ENCODE data around the gene SFR1.
"Not testable (repeated sequence)": the region's sequence is repeated elsewhere in the genome, so short reads cannot be mapped to it uniquely, and the experiment has no call there.

SFR1 gene

GRCh38 chr10:104155591-104155990, 33.6 kb downstream of the SFR1 start:
- TF ChIP-seq CTCF (IDR thresholded peaks at IDR 0.05; ENCODE audit: low read depth, low read length): no peak

GRCh38 chr10:104170610-104171254, 48.8 kb downstream of the SFR1 start:
- TF ChIP-seq CTCF (IDR thresholded peaks at IDR 0.05; ENCODE audit: low read depth, low read length): no peak
- H3K4me3 ChIP-seq (ENCODE audit: low read depth, low read length): no peak overlapping the region

More at GRCh38 chr10:104155591-104155990, 33.6 kb downstream of the SFR1 start:
- no peak overlapping the region for H3K4me3 ChIP-seq (ENCODE audit: low read depth, low read length)

GRCh38 chr10:104174136-104174535, 52.2 kb downstream of the SFR1 start:
- not testable (repeated sequence) for H3K4me3 ChIP-seq (ENCODE audit: low read depth, low read length)

Measured in WI38 (cell line).